ENCODE measurements around the gene MUC21.

The MUC21 gene

GRCh38 chr6:30983439-30983838 is at the start of gene MUC21:
Gene MUC21 (plus strand): TSS chr6:30983718. CDS start chr6:30983959, 241 bp downstream.
- DNase-seq (ENCODE audit: low spot score), result no peak

GRCh38 chr6:30935018-30935417 is 48.5 kb upstream of the MUC21 start:
- no peak for DNase-seq (ENCODE audit: low spot score)

- DNase-seq (ENCODE audit: low spot score), result no peak
Observed at GRCh38 chr6:30937265-30937664, 46.3 kb upstream of the MUC21 start.

- no peak for DNase-seq (ENCODE audit: low spot score)
Observed at GRCh38 chr6:30938730-30939129, 44.8 kb upstream of the MUC21 start.

- no peak for DNase-seq (ENCODE audit: low spot score)
Observed at GRCh38 chr6:30939473-30939872, 44.0 kb upstream of the MUC21 start.

- no peak for DNase-seq (ENCODE audit: low spot score)
Observed at GRCh38 chr6:30940361-30940986, 43.0 kb upstream of the MUC21 start, which contains the start of gene MUCL3. Gene MUCL3 (plus strand): TSS chr6:30940973. CDS start chr6:30941000, 27 bp downstream.

- DNase-seq (ENCODE audit: low spot score), result no peak
Observed at GRCh38 chr6:30942338-30943060, 41.0 kb upstream of the MUC21 start.

- no peak for DNase-seq (ENCODE audit: low spot score)
Observed at GRCh38 chr6:30944051-30944450, 39.5 kb upstream of the MUC21 start.

GRCh38 chr6:30945281-30945680 is 38.2 kb upstream of the MUC21 start:
- no peak for DNase-seq (ENCODE audit: low spot score)

GRCh38 chr6:30947231-30947630 is 36.3 kb upstream of the MUC21 start:
- DNase-seq (ENCODE audit: low spot score), result no peak

- DNase-seq (ENCODE audit: low spot score), result no peak
Observed at GRCh38 chr6:30948811-30949210, 34.7 kb upstream of the MUC21 start.

GRCh38 chr6:30951907-30952469 is 31.5 kb upstream of the MUC21 start:
- no peak for DNase-seq (ENCODE audit: low spot score)

GRCh38 chr6:30954631-30955366 is 28.7 kb upstream of the MUC21 start:
- DNase-seq (ENCODE audit: low spot score), result no peak

GRCh38 chr6:30955367-30956042 is 28.0 kb upstream of the MUC21 start:
- no peak for DNase-seq (ENCODE audit: low spot score)

- no peak for DNase-seq (ENCODE audit: low spot score)
Observed at GRCh38 chr6:30957716-30958115, 25.8 kb upstream of the MUC21 start.

GRCh38 chr6:30960907-30961673 is 22.4 kb upstream of the MUC21 start:
- no peak for DNase-seq (ENCODE audit: low spot score)

- DNase-seq (ENCODE audit: low spot score), result no peak
Observed at GRCh38 chr6:30962716-30963115, 20.8 kb upstream of the MUC21 start.

GRCh38 chr6:30963641-30964040 is 19.9 kb upstream of the MUC21 start:
- DNase-seq (ENCODE audit: low spot score), result no peak

GRCh38 chr6:30964075-30964474 is 19.4 kb upstream of the MUC21 start:
- no peak for DNase-seq (ENCODE audit: low spot score)

GRCh38 chr6:30965140-30965601 is 18.3 kb upstream of the MUC21 start:
- no peak for DNase-seq (ENCODE audit: low spot score)

- no peak for DNase-seq (ENCODE audit: low spot score)
Observed at GRCh38 chr6:30966154-30966553, 17.4 kb upstream of the MUC21 start.

Measured in hematopoietic multipotent progenitor cell treated with erythropoietin and hydrocortisone succinate and interleukin-3 and kit ligand, for 17 days (in vitro differentiated cells).